HepG2 (cell line): ENCODE data around the gene ZDBF2. TPM values are rescaled to one million over a fixed set of nuclear protein-coding genes. Genes with fewer than 3 reads are reported as not detected.

Experiments used
- CREM ChIP-seq, 2 experiments: sonication (generic) in 1 of 2; formaldehyde crosslinking in 1 of 2; IDR thresholded peaks; 2 replicates each; pipeline versions ENCODE4 v1.4.0 to v1.6.1; 2016 to 2020; ENCODE audit warnings: antibody characterized with exemption in 1 of 2, mild to moderate bottlenecking in 1 of 2, missing genetic modification reagents in 1 of 2
- DRAP1 ChIP-seq: IDR thresholded peaks from 2 replicates; pipeline ENCODE4 v1.6.1; 2016; ENCODE audit warnings: missing genetic modification reagents, missing compliant biosample characterization
- ETV6 ChIP-seq: sonication (generic); formaldehyde crosslinking; conservative IDR thresholded peaks from 2 replicates; pipeline ENCODE4 v1.4.0; 2020; ENCODE audit warnings: missing genetic modification reagents
- GLMP ChIP-seq: sonication (generic); formaldehyde crosslinking; IDR thresholded peaks from 2 replicates; pipeline ENCODE4 v1.9.0; 2021; ENCODE audit warnings: missing genetic modification reagents, mild to moderate bottlenecking, borderline replicate concordance
- HMGXB4 ChIP-seq, 2 experiments: sonication (generic) in 1 of 2; formaldehyde crosslinking in 1 of 2; IDR thresholded peaks; 2 replicates each; pipeline versions ENCODE4 v1.4.0 to v1.6.1; 2018 to 2020; ENCODE audit warnings: missing genetic modification reagents in 2 of 2, borderline replicate concordance in 1 of 2, low read depth in 1 of 2, mild to moderate bottlenecking in 1 of 2, missing biosample characterization in 1 of 2
- HOXA3 ChIP-seq: sonication (generic); formaldehyde crosslinking; IDR thresholded peaks from 2 replicates; pipeline ENCODE4 v1.5.0; 2020; ENCODE audit warnings: missing genetic modification reagents
- KMT2A ChIP-seq: sonication (generic); formaldehyde crosslinking; IDR thresholded peaks from 2 replicates; pipeline ENCODE4 v1.4.0; 2020; ENCODE audit warnings: missing genetic modification reagents
- POLR2AphosphoS5 ChIP-seq: IDR thresholded peaks from 2 replicates; pipeline ENCODE4 v1.6.1; 2012; ENCODE audit warnings: low read depth, low read length
- SALL1 ChIP-seq: sonication (generic); formaldehyde crosslinking; IDR thresholded peaks from 2 replicates; pipeline ENCODE4 v1.8.0; 2022; ENCODE audit warnings: mild to moderate bottlenecking, missing genetic modification reagents
- SIN3B ChIP-seq: fragments of 150-350 bp; IDR thresholded peaks from 2 replicates; pipeline ENCODE4 v1.6.1; 2014; ENCODE audit warnings: low read length
- SP1 ChIP-seq, 2 experiments: fragments of 450-650 bp in 1 of 2; sonication (generic) in 1 of 2; formaldehyde crosslinking in 1 of 2; IDR thresholded peaks; 2 replicates each; pipeline versions ENCODE4 v1.4.0 to v1.6.1; 2016 to 2020; ENCODE audit warnings: missing genetic modification reagents in 1 of 2
- SP5 ChIP-seq: IDR thresholded peaks from 2 replicates; pipeline ENCODE4 v1.6.1; 2016; ENCODE audit warnings: low read depth, borderline replicate concordance
- SRSF1 ChIP-seq: fragments of 200-400 bp; formaldehyde crosslinking; optimal IDR thresholded peaks from 2 replicates; pipeline ENCODE3; 2017; ENCODE audit warnings: mild to moderate bottlenecking, low read depth, low read length, moderate library complexity
- TFDP1 ChIP-seq: IDR thresholded peaks from 2 replicates; pipeline ENCODE4 v1.6.1; 2016; ENCODE audit warnings: missing compliant biosample characterization, missing genetic modification reagents, borderline replicate concordance
- YEATS4 ChIP-seq: sonication (generic); formaldehyde crosslinking; IDR thresholded peaks from 2 replicates; pipeline ENCODE4 v1.4.0; 2020; ENCODE audit warnings: missing genetic modification reagents, borderline replicate concordance
- ZFY ChIP-seq: sonication (generic); formaldehyde crosslinking; IDR thresholded peaks from 2 replicates; pipeline ENCODE4 v1.4.0; 2020; ENCODE audit warnings: missing genetic modification reagents
- ZMYM2 ChIP-seq: sonication (generic); formaldehyde crosslinking; IDR thresholded peaks from 2 replicates; pipeline ENCODE4 v1.8.0; 2022; ENCODE audit warnings: mild to moderate bottlenecking, missing genetic modification reagents
- ZNF143 ChIP-seq: sonication (generic); formaldehyde crosslinking; IDR thresholded peaks from 2 replicates; pipeline ENCODE4 v1.4.0; 2020; ENCODE audit warnings: missing genetic modification reagents
- ZNF234 ChIP-seq: sonication (generic); formaldehyde crosslinking; conservative IDR thresholded peaks from 2 replicates; pipeline ENCODE4 v1.5.1; 2020; ENCODE audit warnings: mild to moderate bottlenecking, missing genetic modification reagents
- ZNF280D ChIP-seq: sonication (generic); formaldehyde crosslinking; IDR thresholded peaks from 2 replicates; pipeline ENCODE4 v1.5.1; 2020; ENCODE audit warnings: mild to moderate bottlenecking, missing genetic modification reagents
- ZNF430 ChIP-seq: sonication (generic); formaldehyde crosslinking; IDR thresholded peaks from 2 replicates; pipeline ENCODE4 v1.9.0; 2021; ENCODE audit warnings: mild to moderate bottlenecking, missing genetic modification reagents
- polyA plus RNA-seq, 8 experiments: library from polyadenylated mRNA; depleted of rRNA in 3 of 8; stranded (reverse) in 7 of 8; unstranded in 1 of 8; fragments of >200 nt; fragmentation: Illumina TruSeq in 4 of 8; extraction: Trizol in 4 of 8; gene quantifications; 2 replicates each; pipeline versions ENCODE4 v1.2.1 to v1.2.3, GENCODE V29; 2011 to 2016; ENCODE audit warnings: low read depth in 4 of 8, missing spikeins in 1 of 8, mixed read lengths in 1 of 8; ENCODE audit not compliant: insufficient read depth in 1 of 8
- total RNA-seq, 5 experiments: library from RNA; depleted of rRNA; stranded (reverse); fragments of >200 nt; fragmentation: Illumina TruSeq; extraction: Trizol; gene quantifications; 2 replicates each; pipeline ENCODE4 v1.2.3, GENCODE V29; 2016; ENCODE audit warnings: low read depth in 1 of 5

ZDBF2 gene
- total and polyA plus RNA-seq, 2 of the 13 experiments (the other 11 are each of a cell fraction or from before 2014, with no cell fraction given): 1.5 to 2.0 TPM

- TF ChIP-seq GLMP (CRISPR knock-in tag): no peak
- peak; percentile 14; the same call in 1 of the 2 replicates for TF ChIP-seq SALL1
- no peak for TF ChIP-seq DRAP1 (CRISPR knock-in tag)
- no peak for TF ChIP-seq ZNF234 (CRISPR knock-in tag)
- TF ChIP-seq SP5 (CRISPR knock-in tag): no peak
- peak; percentile 30; the same call in 1 of the 2 replicates for TF ChIP-seq ZNF280D (CRISPR knock-in tag)
- TF ChIP-seq HMGXB4 (CRISPR knock-in tag; IDR thresholded peaks at IDR 0.05; ENCODE audit: borderline replicate concordance in 1 of 2, low read depth in 1 of 2): peak; percentile 1 to 38; a peak in 1 of 4 replicates
- no peak for TF ChIP-seq ZMYM2
- TF ChIP-seq ZNF430 (CRISPR knock-in tag): 0 out of 2 replicates have a peak, but pooled peaks have one; percentile 35
- TF ChIP-seq SIN3B: no peak
- 0 out of 2 replicates have a peak, but pooled peaks have one; percentile 27 for TF ChIP-seq POLR2AphosphoS5
- TF ChIP-seq SP1 (IDR thresholded peaks at IDR 0.05): no peak
- TF ChIP-seq SP1 (CRISPR knock-in tag; IDR thresholded peaks at IDR 0.05): 0 out of 2 replicates have a peak, but pooled peaks have one; percentile 4
- TF ChIP-seq TFDP1 (CRISPR knock-in tag): 0 out of 2 replicates have a peak, but pooled peaks have one; percentile 11
- peak; percentile 60; the same call in 1 of the 2 replicates for TF ChIP-seq KMT2A (CRISPR knock-in tag)
- peak; percentile 35; the same call in 1 of the 2 replicates for TF ChIP-seq CREM (IDR thresholded peaks at IDR 0.05)
- TF ChIP-seq CREM (CRISPR knock-in tag; IDR thresholded peaks at IDR 0.05): no peak
- TF ChIP-seq YEATS4 (CRISPR knock-in tag): peak; percentile 61; the same call in 1 of the 2 replicates
- peak; percentile 59; the same call in 1 of the 2 replicates for TF ChIP-seq ETV6 (CRISPR knock-in tag)
- TF ChIP-seq ZNF143 (CRISPR knock-in tag): no peak
- TF ChIP-seq HOXA3 (CRISPR knock-in tag): peak; percentile 40; the same call in 1 of the 2 replicates
- TF ChIP-seq ZFY: peak; percentile 62
- TF ChIP-seq SRSF1: peak; percentile 35
These were observed at the start of gene ZDBF2 (continued) for GRCh38 chr2:206274434-206275311.
